AG10803 (cell line): Measurements from ENCODE around the gene KIAA1217.
A peak's percentile ranks its signal among the peaks of the same experiment; 100 is the strongest.

Experiments
- DNase-seq: peaks from one replicate; pipeline ENCODE4 v3.0.0; 2010; ENCODE audit warnings: low read depth
- H3K4me3 ChIP-seq: 2 replicates; pipeline ENCODE4 v1.5.1; 2011; ENCODE audit warnings: mild to moderate bottlenecking, low read length, control low read depth
- CTCF ChIP-seq: conservative IDR thresholded peaks from 2 replicates; pipeline ENCODE4 v1.5.1; 2011; ENCODE audit warnings: mild to moderate bottlenecking, low read length, control low read depth, inconsistent platforms

KIAA1217 gene

GRCh38 chr10:24207781-24208611 lies 942 bp upstream of the KIAA1217 start:
- DNase-seq = no peak
- no peak for TF ChIP-seq CTCF
- H3K4me3 ChIP-seq = no peak overlapping the region

- TF ChIP-seq CTCF = no peak
- peak; percentile 23 for DNase-seq
- H3K4me3 ChIP-seq = peak overlapping the region; percentile 59
Measured at GRCh38 chr10:24209432-24209771, 464 bp downstream of the KIAA1217 start.

GRCh38 chr10:24209946-24210491 lies 1.1 kb downstream of the KIAA1217 start:
- TF ChIP-seq CTCF = no peak
- H3K4me3 ChIP-seq = peak overlapping the region; percentile 59

GRCh38 chr10:24210501-24210900 lies 1.6 kb downstream of the KIAA1217 start:
- DNase-seq = no peak
- no peak overlapping the region for H3K4me3 ChIP-seq
- no peak for TF ChIP-seq CTCF

More at GRCh38 chr10:24209946-24210491, 1.1 kb downstream of the KIAA1217 start:
- peak; percentile 37 for DNase-seq

GRCh38 chr10:24213266-24213665 lies 4.3 kb downstream of the KIAA1217 start:
- TF ChIP-seq CTCF = no peak
- DNase-seq = no peak
- H3K4me3 ChIP-seq = no peak overlapping the region

GRCh38 chr10:24213881-24214280 lies 4.9 kb downstream of the KIAA1217 start:
- TF ChIP-seq CTCF = no peak
- no peak for DNase-seq
- no peak overlapping the region for H3K4me3 ChIP-seq

- no peak for DNase-seq
- no peak overlapping the region for H3K4me3 ChIP-seq
- TF ChIP-seq CTCF = no peak
Measured at GRCh38 chr10:24214762-24215161, 5.8 kb downstream of the KIAA1217 start.
